HUES64 (cell line): ENCODE results near the gene EIPR1.

ENCODE experiments used
- H3K27ac ChIP-seq: 2 replicates; pipeline ENCODE4 v1.7.0; 2013; ENCODE audit warnings: low read depth, low read length, inconsistent platforms
- H3K27me3 ChIP-seq: 2 replicates; pipeline ENCODE4 v1.6.1; 2013; ENCODE audit warnings: mild to moderate bottlenecking, low read length; ENCODE audit not compliant: insufficient read depth
- H3K36me3 ChIP-seq: 2 replicates; pipeline ENCODE4 v1.6.1; 2013; ENCODE audit warnings: mild to moderate bottlenecking, low read length; ENCODE audit not compliant: insufficient read depth
- H3K4me1 ChIP-seq: 2 replicates; pipeline ENCODE4 v1.6.1; 2013; ENCODE audit warnings: mild to moderate bottlenecking, low read length, moderate library complexity; ENCODE audit not compliant: insufficient read depth
- H3K4me3 ChIP-seq: 2 replicates; pipeline ENCODE4 v1.5.1; 2013; ENCODE audit warnings: mild to moderate bottlenecking, low read length, moderate library complexity
- H3K9ac ChIP-seq: 2 replicates; pipeline ENCODE4 v1.6.1; 2013; ENCODE audit warnings: mild to moderate bottlenecking, low read depth, low read length
- H3K9me3 ChIP-seq: 2 replicates; pipeline ENCODE4 v1.6.1; 2013; ENCODE audit warnings: low read depth, low read length; ENCODE audit not compliant: insufficient read depth
- WGBS: fragments of 150-250, 120-280 bp; methylation state at CpG from one replicate; pipeline ENCODE4 v1.1.7; 2013; ENCODE audit warnings: missing lambda C conversion rate; 5-methylcytosine and 5-hydroxymethylcytosine counted together

EIPR1 gene

GRCh38 chr2:3249476-3249962 lies 128.1 kb downstream of the EIPR1 start:
- Histone ChIP-seq H3K27me3 (no peaks in the 10 kb centered on the region), H3K4me3 (no peak overlapping the region), H3K9ac (no peak overlapping the region), H3K4me1 (peaks cover 3% of the 10 kb centered on the region; the same call in 1 of the 2 replicates), H3K9me3 (peaks cover 26% of the 10 kb centered on the region), H3K36me3 (peaks cover 11% of the 10 kb centered on the region), H3K27ac (peak overlapping the region; percentile 44; the same call in 1 of the 2 replicates)
- WGBS: 87% methylated on average over 2 of the region's 2 CpGs

GRCh38 chr2:3248754-3249475 lies 128.7 kb downstream of the EIPR1 start:
- Histone ChIP-seq H3K9ac (no peak overlapping the region), H3K4me1 (peaks cover 7% of the 10 kb centered on the region; the same call in 1 of the 2 replicates), H3K9me3 (peaks cover 26% of the 10 kb centered on the region), H3K27me3 (no peaks in the 10 kb centered on the region), H3K36me3 (peaks cover 11% of the 10 kb centered on the region), H3K27ac (peak overlapping the region; percentile 44; the same call in 1 of the 2 replicates), H3K4me3 (no peak overlapping the region)
- WGBS: 90% methylated on average over 4 of the region's 4 CpGs

- H3K27ac ChIP-seq: no peak overlapping the region
- no peak overlapping the region for H3K4me3 ChIP-seq
- H3K4me1 ChIP-seq: peaks cover 11% of the 10 kb centered on the region; the same call in 1 of the 2 replicates
- WGBS: 83% methylated on average over 9 of the region's 13 CpGs
- H3K27me3 ChIP-seq: no peaks in the 10 kb centered on the region
- H3K36me3 ChIP-seq: peaks cover 11% of the 10 kb centered on the region
- no peak overlapping the region for H3K9ac ChIP-seq
- peaks cover 26% of the 10 kb centered on the region for H3K9me3 ChIP-seq
Measured at GRCh38 chr2:3246928-3247714, 130.5 kb downstream of the EIPR1 start.

GRCh38 chr2:3246406-3246805 lies 131.2 kb downstream of the EIPR1 start:
- peaks cover 26% of the 10 kb centered on the region for H3K9me3 ChIP-seq
- no peak overlapping the region for H3K4me3 ChIP-seq
- H3K36me3 ChIP-seq: peaks cover 11% of the 10 kb centered on the region
- H3K27ac ChIP-seq: no peak overlapping the region
- WGBS: 82% methylated on average over 4 of the region's 6 CpGs
- no peak overlapping the region for H3K9ac ChIP-seq
- peaks cover 11% of the 10 kb centered on the region; the same call in 1 of the 2 replicates for H3K4me1 ChIP-seq
- no peaks in the 10 kb centered on the region for H3K27me3 ChIP-seq

GRCh38 chr2:3244486-3244885 lies 133.1 kb downstream of the EIPR1 start:
- Histone ChIP-seq H3K4me3 (no peak overlapping the region), H3K36me3 (no peaks in the 10 kb centered on the region; the same call in 1 of the 2 replicates), H3K9ac (no peak overlapping the region), H3K27me3 (no peaks in the 10 kb centered on the region), H3K4me1 (peaks cover 11% of the 10 kb centered on the region; the same call in 1 of the 2 replicates), H3K27ac (no peak overlapping the region), H3K9me3 (peaks cover 10% of the 10 kb centered on the region)
- 88% methylated on average over 7 of the region's 7 CpGs for WGBS

- H3K4me3 ChIP-seq: no peak overlapping the region
- peaks cover 4% of the 10 kb centered on the region for H3K9me3 ChIP-seq
- no peaks in the 10 kb centered on the region; the same call in 1 of the 2 replicates for H3K36me3 ChIP-seq
- H3K27ac ChIP-seq: no peak overlapping the region
- WGBS: 72% methylated on average over 6 of the region's 6 CpGs
- no peaks in the 10 kb centered on the region for H3K27me3 ChIP-seq
- H3K9ac ChIP-seq: no peak overlapping the region
- H3K4me1 ChIP-seq: peaks cover 11% of the 10 kb centered on the region; the same call in 1 of the 2 replicates
Measured at GRCh38 chr2:3243804-3244203, 133.8 kb downstream of the EIPR1 start.

GRCh38 chr2:3242747-3243369 lies 134.8 kb downstream of the EIPR1 start:
- Histone ChIP-seq H3K9ac (no peak overlapping the region), H3K9me3 (no peaks in the 10 kb centered on the region), H3K27ac (no peak overlapping the region), H3K27me3 (no peaks in the 10 kb centered on the region), H3K36me3 (no peaks in the 10 kb centered on the region), H3K4me3 (no peak overlapping the region), H3K4me1 (peaks cover 11% of the 10 kb centered on the region; the same call in 1 of the 2 replicates)
- 98% methylated on average over 9 of the region's 9 CpGs for WGBS

GRCh38 chr2:3241971-3242746 lies 135.5 kb downstream of the EIPR1 start:
- Histone ChIP-seq H3K27me3 (no peaks in the 10 kb centered on the region), H3K9ac (no peak overlapping the region), H3K4me3 (no peak overlapping the region), H3K36me3 (no peaks in the 10 kb centered on the region), H3K4me1 (peaks cover 11% of the 10 kb centered on the region; the same call in 1 of the 2 replicates), H3K27ac (no peak overlapping the region), H3K9me3 (no peaks in the 10 kb centered on the region)
- 96% methylated on average over 21 of the region's 25 CpGs for WGBS

GRCh38 chr2:3238951-3239841 lies 138.4 kb downstream of the EIPR1 start:
- Histone ChIP-seq H3K27me3 (no peaks in the 10 kb centered on the region), H3K27ac (no peak overlapping the region), H3K4me3 (no peak overlapping the region), H3K9me3 (no peaks in the 10 kb centered on the region), H3K9ac (no peak overlapping the region), H3K36me3 (no peaks in the 10 kb centered on the region), H3K4me1 (peaks cover 6% of the 10 kb centered on the region; the same call in 1 of the 2 replicates)
- WGBS: 76% methylated on average over 21 of the region's 21 CpGs
